Measurements from ENCODE around the gene ANGEL1.

DNA sequence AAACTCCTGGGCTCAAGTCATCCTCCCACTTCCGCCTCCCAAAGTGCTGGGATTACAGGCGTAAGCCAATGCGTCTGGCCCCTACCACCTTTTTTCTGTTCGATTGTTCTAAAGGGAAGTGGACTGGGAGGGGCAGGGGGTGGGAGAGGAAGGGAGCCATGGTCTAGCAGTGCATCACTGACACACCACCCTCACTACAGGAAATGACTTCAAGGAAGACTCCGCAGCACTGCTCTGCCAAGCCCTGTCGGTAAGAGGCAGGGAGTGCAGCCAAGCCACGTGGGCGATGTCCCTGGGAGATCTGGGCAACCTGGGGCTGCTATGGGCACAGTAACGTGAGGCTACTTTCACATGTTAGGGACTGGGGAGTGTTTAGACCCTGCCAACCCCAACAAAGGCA, 31.5 kb upstream of the ANGEL1 start:
- TF ChIP-seq TAF1 (IDR thresholded peaks at IDR 0.05; ENCODE audit: low read depth) (no peak), TCF12 (IDR thresholded peaks at IDR 0.05; ENCODE audit: low read depth) (no peak), NFIC (IDR thresholded peaks at IDR 0.05) (no peak), EP300 (IDR thresholded peaks at IDR 0.05; ENCODE audit: borderline replicate concordance) (no peak), TEAD4 (IDR thresholded peaks at IDR 0.05) (no peak), CREB1 (IDR thresholded peaks at IDR 0.05; ENCODE audit: low read depth) (no peak), RAD21 (IDR thresholded peaks at IDR 0.05; ENCODE audit: low read depth) (no peak), FOXM1 (IDR thresholded peaks at IDR 0.05; ENCODE audit: borderline replicate concordance, low read depth) (no peak), YY1 (IDR thresholded peaks at IDR 0.05; ENCODE audit: low read depth) (no peak), CEBPB (IDR thresholded peaks at IDR 0.05) (no peak), EGR1 (IDR thresholded peaks at IDR 0.05) (no peak)
- TF ChIP-seq, protein P1, sequence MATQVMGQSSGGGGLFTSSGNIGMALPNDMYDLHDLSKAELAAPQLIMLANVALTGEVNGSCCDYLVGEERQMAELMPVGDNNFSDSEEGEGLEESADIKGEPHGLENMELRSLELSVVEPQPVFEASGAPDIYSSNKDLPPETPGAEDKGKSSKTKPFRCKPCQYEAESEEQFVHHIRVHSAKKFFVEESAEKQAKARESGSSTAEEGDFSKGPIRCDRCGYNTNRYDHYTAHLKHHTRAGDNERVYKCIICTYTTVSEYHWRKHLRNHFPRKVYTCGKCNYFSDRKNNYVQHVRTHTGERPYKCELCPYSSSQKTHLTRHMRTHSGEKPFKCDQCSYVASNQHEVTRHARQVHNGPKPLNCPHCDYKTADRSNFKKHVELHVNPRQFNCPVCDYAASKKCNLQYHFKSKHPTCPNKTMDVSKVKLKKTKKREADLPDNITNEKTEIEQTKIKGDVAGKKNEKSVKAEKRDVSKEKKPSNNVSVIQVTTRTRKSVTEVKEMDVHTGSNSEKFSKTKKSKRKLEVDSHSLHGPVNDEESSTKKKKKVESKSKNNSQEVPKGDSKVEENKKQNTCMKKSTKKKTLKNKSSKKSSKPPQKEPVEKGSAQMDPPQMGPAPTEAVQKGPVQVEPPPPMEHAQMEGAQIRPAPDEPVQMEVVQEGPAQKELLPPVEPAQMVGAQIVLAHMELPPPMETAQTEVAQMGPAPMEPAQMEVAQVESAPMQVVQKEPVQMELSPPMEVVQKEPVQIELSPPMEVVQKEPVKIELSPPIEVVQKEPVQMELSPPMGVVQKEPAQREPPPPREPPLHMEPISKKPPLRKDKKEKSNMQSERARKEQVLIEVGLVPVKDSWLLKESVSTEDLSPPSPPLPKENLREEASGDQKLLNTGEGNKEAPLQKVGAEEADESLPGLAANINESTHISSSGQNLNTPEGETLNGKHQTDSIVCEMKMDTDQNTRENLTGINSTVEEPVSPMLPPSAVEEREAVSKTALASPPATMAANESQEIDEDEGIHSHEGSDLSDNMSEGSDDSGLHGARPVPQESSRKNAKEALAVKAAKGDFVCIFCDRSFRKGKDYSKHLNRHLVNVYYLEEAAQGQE (IDR thresholded peaks at IDR 0.05; ENCODE audit: low read depth) = no peak
- TF ChIP-seq, protein P2, sequence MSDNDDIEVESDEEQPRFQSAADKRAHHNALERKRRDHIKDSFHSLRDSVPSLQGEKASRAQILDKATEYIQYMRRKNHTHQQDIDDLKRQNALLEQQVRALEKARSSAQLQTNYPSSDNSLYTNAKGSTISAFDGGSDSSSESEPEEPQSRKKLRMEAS (IDR thresholded peaks at IDR 0.05) = peak; percentile 28; the same call in 1 of the 2 replicates
- TF ChIP-seq, protein P3, sequence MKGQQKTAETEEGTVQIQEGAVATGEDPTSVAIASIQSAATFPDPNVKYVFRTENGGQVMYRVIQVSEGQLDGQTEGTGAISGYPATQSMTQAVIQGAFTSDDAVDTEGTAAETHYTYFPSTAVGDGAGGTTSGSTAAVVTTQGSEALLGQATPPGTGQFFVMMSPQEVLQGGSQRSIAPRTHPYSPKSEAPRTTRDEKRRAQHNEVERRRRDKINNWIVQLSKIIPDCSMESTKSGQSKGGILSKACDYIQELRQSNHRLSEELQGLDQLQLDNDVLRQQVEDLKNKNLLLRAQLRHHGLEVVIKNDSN (IDR thresholded peaks at IDR 0.05) = peak; percentile 52
